Neural cell (in vitro differentiated cells): ENCODE measurements around the gene SETX. TPM values are rescaled to one million over a fixed set of nuclear protein-coding genes. Genes with fewer than 3 reads are reported as not detected.

ENCODE experiments used
- H2AFZ ChIP-seq: fragments of 200-600, 300-800 bp; sonication (generic), shearing (Covaris generic); 2 replicates; pipeline ENCODE4 v1.6.0; 2014; ENCODE audit warnings: low read depth, mild to moderate bottlenecking, antibody characterized with exemption, low read length, moderate library complexity
- H3F3A ChIP-seq: fragments of 200-600 bp; shearing (Covaris generic); 2 replicates; pipeline ENCODE4 v1.6.1; 2016; ENCODE audit warnings: mild to moderate bottlenecking, moderate library complexity, mixed read lengths, antibody characterized with exemption, low read length; ENCODE audit not compliant: insufficient read depth, poor library complexity, severe bottlenecking
- H3K27ac ChIP-seq: fragments of 200-600, 300-800 bp; sonication (generic), shearing (Covaris generic); 2 replicates; pipeline ENCODE4 v1.5.1; 2014; ENCODE audit warnings: mild to moderate bottlenecking, low read length, moderate library complexity
- H3K27me3 ChIP-seq: fragments of 300-800, 200-600 bp; sonication (generic), shearing (Covaris generic); 2 replicates; pipeline ENCODE4 v1.6.0; 2014; ENCODE audit warnings: mild to moderate bottlenecking, low read depth, low read length, moderate library complexity; ENCODE audit not compliant: insufficient read depth
- H3K36me3 ChIP-seq: fragments of 300-800, 200-600 bp; sonication (generic), shearing (Covaris generic); 2 replicates; pipeline ENCODE4 v1.5.1; 2014; ENCODE audit warnings: mild to moderate bottlenecking, antibody characterized with exemption, low read length, moderate library complexity; ENCODE audit not compliant: insufficient read depth
- H3K4me2 ChIP-seq: fragments of 300-800, 200-600 bp; sonication (generic), shearing (Covaris generic); 2 replicates; pipeline ENCODE4 v1.6.0; 2014; ENCODE audit warnings: mild to moderate bottlenecking, low read length
- H3K4me3 ChIP-seq: fragments of 300-800, 200-600 bp; sonication (generic), shearing (Covaris generic); 2 replicates; pipeline ENCODE4 v1.5.1; 2014; ENCODE audit warnings: mild to moderate bottlenecking, low read length, moderate library complexity
- H3K79me2 ChIP-seq: fragments of 200-600 bp; shearing (Covaris generic); replicated peaks from 2 replicates; pipeline ENCODE4 v1.6.0; 2014; ENCODE audit warnings: mild to moderate bottlenecking, low read length, moderate library complexity; ENCODE audit not compliant: insufficient read depth
- H3K9ac ChIP-seq: fragments of 300-800, 200-600 bp; sonication (generic), shearing (Covaris generic); 2 replicates; pipeline ENCODE4 v1.6.1; 2016; ENCODE audit warnings: mild to moderate bottlenecking, low read length, mixed read lengths
- H3K9me2 ChIP-seq: fragments of 200-600 bp; shearing (Covaris generic); 2 replicates; pipeline ENCODE4 v1.6.1; 2016; ENCODE audit warnings: mild to moderate bottlenecking, low read length, mixed read lengths; ENCODE audit not compliant: insufficient read depth
- H3K9me3 ChIP-seq: fragments of 200-600, 300-800 bp; sonication (generic), shearing (Covaris generic); 2 replicates; pipeline ENCODE4 v1.6.1; 2016; ENCODE audit warnings: mild to moderate bottlenecking, mixed run types, low read length, moderate library complexity, mixed read lengths
- H4K20me1 ChIP-seq: fragments of 200-600 bp; shearing (Covaris generic); 2 replicates; pipeline ENCODE4 v1.6.1; 2016; ENCODE audit warnings: mild to moderate bottlenecking, mixed run types; ENCODE audit not compliant: insufficient read depth
- CTCF ChIP-seq: fragments of 450-650 bp; IDR thresholded peaks from 2 replicates; pipeline ENCODE4 v1.5.1; 2014; ENCODE audit warnings: antibody characterized with exemption, mild to moderate bottlenecking, moderate library complexity; ENCODE audit not compliant: poor library complexity, severe bottlenecking
- EP300 ChIP-seq: fragments of 450-650 bp; conservative IDR thresholded peaks from 2 replicates; pipeline ENCODE4 v1.6.1; 2014; ENCODE audit warnings: antibody characterized with exemption, mild to moderate bottlenecking, moderate library complexity; ENCODE audit not compliant: poor library complexity, severe bottlenecking
- EZH2 ChIP-seq: fragments of 200-600, 300-800 bp; shearing (Covaris generic), sonication (generic); IDR thresholded peaks from 2 replicates; pipeline ENCODE4 v1.6.1; 2014; ENCODE audit warnings: antibody characterized with exemption, low read length, borderline replicate concordance, mild to moderate bottlenecking; ENCODE audit not compliant: insufficient read depth, poor library complexity, severe bottlenecking
- MXI1 ChIP-seq: fragments of 450-650 bp; conservative IDR thresholded peaks from 2 replicates; pipeline ENCODE4 v1.6.1; 2014; ENCODE audit warnings: antibody characterized with exemption, mild to moderate bottlenecking; ENCODE audit not compliant: poor library complexity, severe bottlenecking
- POLR2AphosphoS5 ChIP-seq: IDR thresholded peaks from 2 replicates; pipeline ENCODE4 v1.6.1; 2012
- RAD21 ChIP-seq: fragments of 450-650 bp; conservative IDR thresholded peaks from 2 replicates; pipeline ENCODE4 v1.6.1; 2014; ENCODE audit warnings: antibody characterized with exemption, mild to moderate bottlenecking, moderate library complexity
- REST ChIP-seq: IDR thresholded peaks from 2 replicates; pipeline ENCODE4 v1.6.1; 2012; ENCODE audit warnings: borderline replicate concordance
- SMC3 ChIP-seq: fragments of 450-650 bp; conservative IDR thresholded peaks from 2 replicates; pipeline ENCODE4 v1.6.1; 2014; ENCODE audit warnings: antibody characterized with exemption, mild to moderate bottlenecking, moderate library complexity; ENCODE audit not compliant: poor library complexity
- TAF1 ChIP-seq: IDR thresholded peaks from 2 replicates; pipeline ENCODE4 v1.6.1; 2012; ENCODE audit warnings: low read depth
- polyA plus RNA-seq: library from polyadenylated mRNA; depleted of rRNA; stranded (reverse); fragments of >200 nt; gene quantifications from 2 replicates; pipeline ENCODE4 v1.2.3, GENCODE V29; 2014

SETX gene
- polyA plus RNA-seq, 1 donor from 2014 or later, result 32.0 TPM

GRCh38 chr9:132288361-132288760 is 66.4 kb downstream of the SETX start:
- no peak for TF ChIP-seq CTCF
- no peak for TF ChIP-seq TAF1
- no peak for TF ChIP-seq SMC3
- no peak for TF ChIP-seq EP300
- TF ChIP-seq RAD21, result no peak
- TF ChIP-seq POLR2AphosphoS5, result no peak
- H3K9me3 ChIP-seq, result no peaks in the 10 kb centered on the region
- no peak overlapping the region for H3K9ac ChIP-seq
- H3K4me2 ChIP-seq, result no peak overlapping the region
- no peaks in the 10 kb centered on the region for H3K9me2 ChIP-seq
- no peak overlapping the region for H3K27ac ChIP-seq
- no peak overlapping the region for H3K4me3 ChIP-seq
- no peaks in the 10 kb centered on the region for H3K79me2 ChIP-seq
- no peaks in the 10 kb centered on the region for H3F3A ChIP-seq
- H4K20me1 ChIP-seq, result no peaks in the 10 kb centered on the region
- H2AFZ ChIP-seq, result no peak overlapping the region
- H3K27me3 ChIP-seq, result no peaks in the 10 kb centered on the region
- H3K36me3 ChIP-seq, result no peaks in the 10 kb centered on the region

- Histone ChIP-seq H3K27me3 (no peaks in the 10 kb centered on the region), H3K36me3 (no peaks in the 10 kb centered on the region), H2AFZ (no peak overlapping the region), H4K20me1 (no peaks in the 10 kb centered on the region), H3K27ac (no peak overlapping the region), H3K79me2 (no peaks in the 10 kb centered on the region), H3K4me3 (no peak overlapping the region), H3K9ac (no peak overlapping the region), H3F3A (no peaks in the 10 kb centered on the region), H3K9me2 (no peaks in the 10 kb centered on the region), H3K4me2 (no peak overlapping the region), H3K9me3 (no peaks in the 10 kb centered on the region)
- TF ChIP-seq EP300 (no peak), TAF1 (no peak), MXI1 (no peak), POLR2AphosphoS5 (no peak), SMC3 (no peak), EZH2 (no peak), REST (no peak), RAD21 (no peak), CTCF (no peak)
These were observed 67.5 kb downstream of the SETX start for GRCh38 chr9:132287256-132287760.
